ENCODE data around the gene WDR7.

- TF ChIP-seq CTCF (conservative IDR thresholded peaks at IDR 0.05 in 1 of 2, IDR thresholded peaks at IDR 0.05 in 1 of 2; ENCODE audit: extremely low read depth in 1 of 2, insufficient read depth in 1 of 2, low read depth in 1 of 2, low read length in 2 of 2) (no peak), EZH2 (IDR thresholded peaks at IDR 0.05; ENCODE audit: borderline replicate concordance, low read length) (no peak)
These were observed 210.1 kb downstream of the WDR7 start for GRCh38 chr18:56861244-56861643.

Data from mammary epithelial cell (primary cell).